DMS79 (cell line): ENCODE data around the gene PLXDC2.

Source experiments
- DNase-seq: peaks from one replicate; lab custom pipeline; 2025; lab: John Stamatoyannopoulos, UW

PLXDC2 gene

GRCh38 chr10:19911886-19912285 lies 95.7 kb downstream of the PLXDC2 start:
- DNase-seq, result no peak

DNA sequence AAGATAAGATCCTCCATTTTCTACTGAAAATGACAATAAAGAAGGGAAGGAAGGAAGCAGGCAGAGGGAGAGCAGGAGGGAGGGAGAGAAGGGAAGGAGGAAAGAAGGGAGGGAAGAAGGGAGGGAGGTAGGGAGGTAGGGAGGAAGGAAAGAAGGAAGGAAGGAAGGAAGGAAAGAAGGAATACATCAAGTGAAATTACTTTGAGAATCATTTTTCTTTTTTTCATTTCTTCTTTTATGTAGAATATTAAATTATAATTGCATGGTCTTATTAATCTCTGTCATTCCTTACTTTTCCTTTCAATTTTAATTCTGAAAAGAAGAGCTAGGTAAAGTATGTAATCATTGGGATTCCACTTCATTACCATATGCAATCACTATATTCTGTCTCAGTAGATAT lies 97.8 kb downstream of the PLXDC2 start:
- DNase-seq, result no peak

- DNase-seq, result no peak
Observed at GRCh38 chr10:19915125-19915524, 98.9 kb downstream of the PLXDC2 start.

DNA sequence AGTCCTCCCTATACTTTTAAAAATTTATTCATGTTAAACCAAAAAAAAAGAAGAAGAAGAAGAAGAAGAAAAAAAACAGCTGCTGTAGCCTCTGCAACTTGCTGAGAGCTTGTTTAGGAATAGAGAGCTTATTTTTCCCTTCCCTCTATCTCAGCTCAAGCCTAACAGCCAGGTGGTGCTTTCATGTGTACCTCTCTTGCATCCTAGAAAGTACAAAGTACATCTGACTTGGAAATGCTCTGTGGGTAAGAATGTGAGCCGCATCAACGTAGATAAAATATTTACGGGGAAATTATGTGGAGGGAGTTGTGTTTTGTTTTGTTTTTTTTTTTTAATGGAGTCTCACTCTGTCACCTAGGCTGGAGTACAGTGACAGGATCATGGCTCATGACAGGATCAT lies 99.6 kb downstream of the PLXDC2 start:
- no peak for DNase-seq

GRCh38 chr10:19917751-19918478 lies 101.7 kb downstream of the PLXDC2 start:
- no peak for DNase-seq

DNA sequence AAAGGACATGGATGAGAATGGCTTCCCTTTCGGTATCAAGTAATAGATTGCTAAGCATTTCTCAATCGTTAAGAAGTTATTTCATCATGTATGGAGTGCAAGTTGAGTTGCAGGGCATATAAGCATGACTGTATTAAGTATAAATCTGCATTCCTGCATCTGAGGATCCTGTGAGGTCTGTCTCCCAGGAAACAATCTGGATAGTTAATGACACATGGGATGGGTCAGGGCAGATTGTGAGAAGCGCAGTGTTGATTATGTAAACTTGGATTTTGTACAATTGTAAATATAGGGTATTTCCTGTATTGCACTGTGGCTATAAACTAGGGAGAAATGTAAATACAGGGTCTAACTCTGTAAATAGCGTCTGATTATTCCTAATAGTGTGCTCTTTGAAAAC lies 102.6 kb downstream of the PLXDC2 start:
- DNase-seq, result no peak

DNA sequence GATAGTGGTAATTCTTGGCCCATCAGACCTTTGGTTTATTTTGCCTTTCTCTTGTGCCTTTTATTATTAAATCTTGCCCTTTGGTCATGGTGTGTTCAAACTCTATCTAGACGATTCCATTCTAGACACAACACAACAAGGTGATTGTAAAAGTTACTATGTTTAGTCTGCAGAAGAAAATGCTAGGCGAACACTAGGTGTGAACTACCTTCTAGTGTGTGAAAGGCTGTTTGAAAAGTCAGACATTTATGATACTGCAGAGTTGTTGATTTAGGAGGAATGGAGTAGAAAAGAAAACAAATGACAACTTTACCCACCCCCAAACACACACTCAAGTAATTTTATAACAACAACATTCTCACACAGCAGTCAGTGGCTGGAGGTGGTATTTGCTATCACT lies 103.4 kb downstream of the PLXDC2 start:
- no peak for DNase-seq

- no peak for DNase-seq
Observed at GRCh38 chr10:19920075-19920726, 104.0 kb downstream of the PLXDC2 start.

DNA sequence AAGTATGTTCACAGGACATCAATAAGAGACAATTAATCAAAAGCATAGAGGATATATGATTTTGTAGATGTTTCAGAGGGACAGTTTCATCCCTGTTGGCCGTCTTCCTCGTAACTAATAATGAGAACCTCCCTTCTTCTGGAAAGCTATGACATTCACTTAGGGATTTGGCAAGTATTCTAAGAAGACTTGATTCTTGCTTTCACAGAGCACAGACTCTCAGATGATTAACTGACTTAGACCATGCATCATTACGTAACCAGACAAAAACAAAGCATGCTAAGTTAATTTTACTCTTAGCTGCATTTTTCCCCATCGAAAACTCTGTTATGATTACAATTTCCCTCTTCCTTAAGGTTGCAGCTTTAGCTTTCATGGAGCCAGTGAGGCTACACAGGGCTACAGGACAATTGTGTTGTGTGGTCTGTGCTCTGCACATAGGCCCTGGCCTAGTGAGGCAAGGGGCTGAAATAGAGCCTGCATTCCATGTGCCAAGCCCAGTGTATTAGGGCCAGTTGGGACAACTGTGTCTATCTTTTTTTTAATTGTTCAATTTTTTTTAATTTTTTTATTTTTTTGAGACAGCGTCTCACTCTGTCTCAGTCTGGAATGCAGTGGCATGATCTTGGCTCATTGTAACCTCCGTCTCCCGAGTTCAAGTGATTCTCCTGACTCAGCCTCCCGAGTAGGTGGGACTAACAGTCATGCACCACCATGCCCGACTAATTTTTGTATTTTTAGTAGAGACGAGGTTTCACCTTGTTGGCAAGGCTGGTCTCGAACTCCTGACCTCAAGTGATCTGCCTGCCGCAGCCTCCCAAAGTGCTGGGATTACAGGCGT lies 105.3 kb downstream of the PLXDC2 start:
- no peak for DNase-seq

DNA sequence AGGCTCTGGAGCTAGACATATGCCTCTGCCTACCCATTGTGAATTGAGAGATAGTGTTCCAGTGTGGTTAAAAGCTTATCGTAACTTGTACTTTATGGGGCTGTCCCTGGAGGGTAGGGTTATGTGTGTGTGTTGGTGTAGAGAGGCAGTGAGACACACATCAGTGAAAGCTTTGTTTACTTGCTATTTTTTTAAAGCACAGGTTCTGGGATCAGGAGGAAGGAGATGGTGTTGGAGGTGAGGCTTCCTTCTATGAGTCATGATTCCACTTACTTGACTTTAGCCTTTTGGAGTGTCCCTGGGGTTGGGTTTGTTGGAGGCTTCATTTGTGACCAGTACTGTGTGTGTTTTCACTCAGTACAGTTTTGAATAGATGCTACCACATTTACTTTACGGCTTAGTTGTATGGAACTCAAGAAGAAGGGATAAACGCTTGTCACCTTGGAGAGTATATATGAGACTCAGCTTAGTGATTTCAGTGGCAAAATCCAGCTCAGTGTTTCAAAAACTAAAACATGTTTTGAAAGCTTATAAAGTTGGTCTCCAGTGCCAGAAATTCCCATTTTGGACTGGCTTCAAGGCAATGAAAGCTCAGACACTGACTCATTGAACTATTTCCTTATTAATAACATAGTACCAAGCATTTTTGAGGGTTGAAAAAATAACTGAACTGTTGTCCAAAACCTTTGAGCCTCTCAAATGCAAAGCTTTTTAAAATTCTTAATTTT lies 106.2 kb downstream of the PLXDC2 start:
- no peak for DNase-seq

DNA sequence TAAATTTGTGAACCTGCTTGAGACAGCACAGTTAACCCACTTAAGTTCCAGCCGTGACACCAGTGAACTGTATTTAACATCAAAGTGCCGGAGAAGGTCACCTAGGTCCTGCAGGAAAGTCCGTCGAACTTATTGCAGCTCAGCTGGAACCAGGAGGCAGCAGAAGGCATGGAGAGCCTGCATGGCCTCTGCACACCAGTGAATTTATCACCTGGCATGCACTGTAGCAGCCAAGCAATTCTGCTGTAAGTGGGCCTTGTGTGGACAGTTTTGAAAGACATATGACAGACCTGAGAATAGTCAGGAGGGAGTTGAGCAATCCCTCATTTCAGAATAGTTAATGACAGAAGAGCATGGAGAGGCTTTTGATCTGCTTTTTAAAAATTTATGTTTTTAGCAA lies 108.8 kb downstream of the PLXDC2 start:
- no peak for DNase-seq

DNA sequence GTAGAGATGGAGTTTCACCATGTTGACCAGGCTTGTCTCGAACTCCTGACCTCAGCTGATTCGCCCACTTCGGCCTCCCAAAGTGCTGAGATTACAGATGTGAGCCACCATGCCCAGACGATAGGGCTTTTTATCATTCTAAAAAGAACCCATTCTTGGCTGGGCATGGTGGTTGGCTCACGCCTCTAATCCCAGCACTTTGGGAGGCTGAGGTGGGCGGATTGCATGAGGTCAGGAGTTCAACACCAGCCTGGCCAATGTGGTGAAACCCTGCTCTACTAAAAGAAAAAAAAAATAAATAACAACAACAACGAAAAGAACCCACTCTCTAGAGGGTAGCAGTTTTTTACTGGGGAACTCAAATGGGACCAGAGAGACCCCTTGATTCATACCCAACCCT lies 112.7 kb downstream of the PLXDC2 start:
- no peak for DNase-seq

DNA sequence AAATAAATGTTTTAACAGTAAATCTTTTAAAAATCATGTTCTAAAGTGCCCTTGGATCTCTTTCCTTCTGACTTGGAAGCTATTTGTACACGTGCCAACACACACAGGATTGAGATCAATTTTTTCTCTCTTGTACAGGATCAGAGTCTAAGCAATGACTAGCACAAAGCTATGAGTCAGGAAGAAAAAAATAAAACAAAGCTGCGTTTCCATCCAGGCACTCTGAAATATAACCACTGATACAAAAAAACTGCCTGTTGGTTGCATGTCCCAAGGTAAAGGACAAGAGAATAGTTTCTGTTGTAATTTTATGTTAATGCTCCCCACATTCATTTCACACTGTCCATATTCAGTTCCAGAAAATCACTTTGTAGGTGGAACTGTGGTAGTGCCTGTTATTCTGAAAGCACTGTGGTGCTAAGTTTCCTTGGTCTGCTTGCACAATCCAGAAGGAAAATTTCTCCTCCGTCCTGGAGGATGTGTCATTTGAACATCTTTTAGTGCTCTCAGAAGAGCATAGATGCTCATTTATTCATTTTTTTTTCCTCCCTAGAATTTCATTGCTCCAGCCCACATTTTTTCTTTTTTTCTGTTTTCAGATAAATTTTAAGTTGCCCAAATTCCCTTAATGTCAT lies 113.4 kb downstream of the PLXDC2 start:
- no peak for DNase-seq

GRCh38 chr10:19930936-19931893 lies 115.0 kb downstream of the PLXDC2 start:
- DNase-seq, result no peak

GRCh38 chr10:19931894-19932590 lies 115.8 kb downstream of the PLXDC2 start:
- DNase-seq, result no peak

DNA sequence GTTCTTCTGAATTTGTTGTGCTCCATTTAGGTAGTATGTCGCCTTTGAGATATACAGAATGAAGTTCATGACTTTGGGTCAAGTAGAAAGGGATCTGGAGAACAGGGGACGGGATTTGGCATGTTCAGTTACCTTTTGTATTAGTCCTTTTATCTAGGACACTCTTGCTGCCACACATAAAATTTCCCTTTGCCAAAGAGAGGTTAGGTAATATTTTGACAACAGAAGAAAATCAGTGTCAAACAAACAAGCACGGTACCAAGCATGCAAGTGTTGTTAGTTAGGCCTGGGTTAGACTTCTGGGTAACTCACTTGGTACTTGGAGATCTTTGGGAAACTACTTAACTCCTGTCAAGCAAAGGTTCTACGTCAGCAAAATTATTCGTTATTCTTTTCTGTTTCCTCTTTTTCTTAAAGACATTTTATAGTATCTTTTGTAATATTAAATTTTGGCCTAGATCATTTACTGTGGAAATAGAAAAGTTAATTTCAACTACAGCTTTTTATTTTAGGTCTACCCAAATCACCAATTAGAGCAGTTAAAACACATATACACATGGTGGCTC lies 116.7 kb downstream of the PLXDC2 start:
- DNase-seq, result no peak

GRCh38 chr10:19933772-19934171 lies 117.5 kb downstream of the PLXDC2 start:
- DNase-seq, result no peak

- no peak for DNase-seq
Observed at GRCh38 chr10:19935176-19935575, 118.9 kb downstream of the PLXDC2 start.

DNA sequence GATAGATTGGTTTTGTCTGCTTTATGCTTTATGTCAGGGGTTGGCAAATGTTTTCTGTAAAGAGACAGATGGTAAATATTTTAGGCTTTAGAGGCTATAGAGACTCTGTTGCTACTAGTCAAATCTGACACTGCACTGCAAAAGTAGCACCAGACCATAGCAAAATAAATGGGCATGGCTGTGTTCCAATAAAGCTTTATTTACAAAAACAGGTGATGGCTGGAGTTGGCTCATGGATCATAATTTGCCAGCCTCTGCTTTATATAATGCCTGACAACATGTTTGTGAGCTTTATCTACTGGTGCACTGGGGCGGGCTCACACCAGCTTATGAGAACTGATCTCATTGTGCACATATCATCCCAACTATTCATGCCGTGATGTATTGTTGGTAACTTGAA lies 120.1 kb downstream of the PLXDC2 start:
- DNase-seq, result no peak

- no peak for DNase-seq
Observed at GRCh38 chr10:19937989-19938388, 121.8 kb downstream of the PLXDC2 start.
